Parathyroid adenoma (tissue), 2 donors: ENCODE results near the gene DNAH8.

Experiments
- H2AFZ ChIP-seq: fragments of 300-600 bp; sonication (generic); one replicate; pipeline ENCODE4 v1.7.0; 2017; ENCODE audit warnings: antibody characterized with exemption, mild to moderate bottlenecking
- H3K27ac ChIP-seq: fragments of 300-600 bp; sonication (generic); one replicate; pipeline ENCODE4 v1.7.0; 2017
- H3K27me3 ChIP-seq: fragments of 300-600 bp; sonication (generic); one replicate; pipeline ENCODE4 v1.7.0; 2017; ENCODE audit warnings: low read length; ENCODE audit not compliant: control insufficient read depth, insufficient read depth
- H3K36me3 ChIP-seq: fragments of 300-600 bp; sonication (generic); one replicate; pipeline ENCODE4 v1.7.0; 2017; ENCODE audit warnings: low read length; ENCODE audit not compliant: control insufficient read depth, insufficient read depth
- H3K4me1 ChIP-seq: fragments of 300-600 bp; sonication (generic); one replicate; pipeline ENCODE4 v1.7.0; 2017; ENCODE audit warnings: control low read depth
- H3K4me2 ChIP-seq: fragments of 300-600 bp; sonication (generic); one replicate; pipeline ENCODE4 v1.7.0; 2017; ENCODE audit warnings: low read length
- H3K4me3 ChIP-seq: fragments of 300-600 bp; sonication (generic); one replicate; pipeline ENCODE4 v1.7.0; 2017; ENCODE audit warnings: low read depth, low read length
- H3K79me2 ChIP-seq: fragments of 300-600 bp; sonication (generic); one replicate; pipeline ENCODE4 v1.7.0; 2017; ENCODE audit warnings: control low read depth
- H3K9ac ChIP-seq: fragments of 300-600 bp; sonication (generic); one replicate; pipeline ENCODE4 v1.7.0; 2017; ENCODE audit warnings: mild to moderate bottlenecking
- H3K9me3 ChIP-seq: fragments of 300-600 bp; sonication (generic); one replicate; pipeline ENCODE4 v1.7.0; 2017; ENCODE audit warnings: low read length; ENCODE audit not compliant: control insufficient read depth
- CTCF ChIP-seq: fragments of 300-600 bp; sonication (generic); IDR thresholded peaks from one replicate; pipeline ENCODE4 v1.7.0; 2017; ENCODE audit warnings: antibody characterized with exemption, mild to moderate bottlenecking
- donor health status: primary hyperparathyroidism.

The DNAH8 gene

GRCh38 chr6:38806833-38807232 is 91.7 kb downstream of the DNAH8 start:
- Histone ChIP-seq H3K79me2 (no peaks in the 10 kb centered on the region), H3K9ac (no peak overlapping the region), H3K9me3 (no peaks in the 10 kb centered on the region), H3K4me3 (no peak overlapping the region), H2AFZ (no peak overlapping the region), H3K27ac (no peak overlapping the region), H3K4me2 (no peak overlapping the region), H3K27me3 (no peaks in the 10 kb centered on the region), H3K36me3 (no peaks in the 10 kb centered on the region), H3K4me1 (no peaks in the 10 kb centered on the region)
- TF ChIP-seq CTCF: no peak

GRCh38 chr6:38808039-38808438 is 92.9 kb downstream of the DNAH8 start:
- H3K79me2 ChIP-seq: no peaks in the 10 kb centered on the region
- H3K27ac ChIP-seq: no peak overlapping the region
- no peaks in the 10 kb centered on the region for H3K27me3 ChIP-seq
- H3K9me3 ChIP-seq: no peaks in the 10 kb centered on the region
- no peak for TF ChIP-seq CTCF
- H3K9ac ChIP-seq: no peak overlapping the region
- H3K36me3 ChIP-seq: no peaks in the 10 kb centered on the region
- no peak overlapping the region for H3K4me3 ChIP-seq
- H2AFZ ChIP-seq: no peak overlapping the region
- no peak overlapping the region for H3K4me2 ChIP-seq
- no peaks in the 10 kb centered on the region for H3K4me1 ChIP-seq

GRCh38 chr6:38813041-38813823 is 98.1 kb downstream of the DNAH8 start:
- no peaks in the 10 kb centered on the region for H3K9me3 ChIP-seq
- H3K27me3 ChIP-seq: no peaks in the 10 kb centered on the region
- H3K79me2 ChIP-seq: no peaks in the 10 kb centered on the region
- TF ChIP-seq CTCF: no peak
- H3K4me2 ChIP-seq: no peak overlapping the region
- no peak overlapping the region for H3K9ac ChIP-seq
- H3K4me3 ChIP-seq: no peak overlapping the region
- no peaks in the 10 kb centered on the region for H3K4me1 ChIP-seq
- H2AFZ ChIP-seq: no peak overlapping the region
- no peak overlapping the region for H3K27ac ChIP-seq
- no peaks in the 10 kb centered on the region for H3K36me3 ChIP-seq

- H3K9me3 ChIP-seq: no peaks in the 10 kb centered on the region
- no peaks in the 10 kb centered on the region for H3K4me1 ChIP-seq
- no peak for TF ChIP-seq CTCF
- H2AFZ ChIP-seq: no peak overlapping the region
- H3K4me3 ChIP-seq: no peak overlapping the region
- no peak overlapping the region for H3K4me2 ChIP-seq
- H3K27me3 ChIP-seq: no peaks in the 10 kb centered on the region
- no peaks in the 10 kb centered on the region for H3K79me2 ChIP-seq
- no peak overlapping the region for H3K9ac ChIP-seq
- H3K36me3 ChIP-seq: no peaks in the 10 kb centered on the region
- H3K27ac ChIP-seq: no peak overlapping the region
Observed at GRCh38 chr6:38814761-38815160, 99.7 kb downstream of the DNAH8 start.

GRCh38 chr6:38815250-38815649 is 100.1 kb downstream of the DNAH8 start:
- H3K79me2 ChIP-seq: no peaks in the 10 kb centered on the region
- H3K4me2 ChIP-seq: no peak overlapping the region
- H3K9ac ChIP-seq: no peak overlapping the region
- H3K4me1 ChIP-seq: no peaks in the 10 kb centered on the region
- H3K4me3 ChIP-seq: no peak overlapping the region
- H3K9me3 ChIP-seq: no peaks in the 10 kb centered on the region
- H3K27me3 ChIP-seq: no peaks in the 10 kb centered on the region
- TF ChIP-seq CTCF: no peak
- no peaks in the 10 kb centered on the region for H3K36me3 ChIP-seq
- no peak overlapping the region for H2AFZ ChIP-seq
- H3K27ac ChIP-seq: no peak overlapping the region
